Measurements from ENCODE around the gene RBM11.

DNA sequence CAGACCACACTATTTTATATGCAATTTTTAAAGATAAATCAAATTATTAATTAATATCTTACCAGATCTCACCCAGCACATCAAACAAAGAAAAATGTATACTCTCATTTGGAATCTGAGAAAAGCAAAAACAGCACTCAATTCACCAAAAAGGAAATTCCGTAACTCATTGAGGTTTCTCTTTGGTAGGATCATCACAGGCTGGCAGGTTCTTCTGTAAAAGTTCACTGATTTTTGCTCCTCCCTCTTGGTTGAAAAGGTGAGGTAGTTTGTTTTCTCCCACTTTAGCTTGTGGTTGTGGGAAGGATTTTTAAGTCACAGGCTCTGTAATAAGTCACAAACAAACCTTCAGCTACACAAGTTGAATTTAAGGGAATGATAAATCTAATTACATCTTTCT, 5.2 kb upstream of the RBM11 start, which contains the start of gene LIPI:
- TF ChIP-seq, protein P1, sequence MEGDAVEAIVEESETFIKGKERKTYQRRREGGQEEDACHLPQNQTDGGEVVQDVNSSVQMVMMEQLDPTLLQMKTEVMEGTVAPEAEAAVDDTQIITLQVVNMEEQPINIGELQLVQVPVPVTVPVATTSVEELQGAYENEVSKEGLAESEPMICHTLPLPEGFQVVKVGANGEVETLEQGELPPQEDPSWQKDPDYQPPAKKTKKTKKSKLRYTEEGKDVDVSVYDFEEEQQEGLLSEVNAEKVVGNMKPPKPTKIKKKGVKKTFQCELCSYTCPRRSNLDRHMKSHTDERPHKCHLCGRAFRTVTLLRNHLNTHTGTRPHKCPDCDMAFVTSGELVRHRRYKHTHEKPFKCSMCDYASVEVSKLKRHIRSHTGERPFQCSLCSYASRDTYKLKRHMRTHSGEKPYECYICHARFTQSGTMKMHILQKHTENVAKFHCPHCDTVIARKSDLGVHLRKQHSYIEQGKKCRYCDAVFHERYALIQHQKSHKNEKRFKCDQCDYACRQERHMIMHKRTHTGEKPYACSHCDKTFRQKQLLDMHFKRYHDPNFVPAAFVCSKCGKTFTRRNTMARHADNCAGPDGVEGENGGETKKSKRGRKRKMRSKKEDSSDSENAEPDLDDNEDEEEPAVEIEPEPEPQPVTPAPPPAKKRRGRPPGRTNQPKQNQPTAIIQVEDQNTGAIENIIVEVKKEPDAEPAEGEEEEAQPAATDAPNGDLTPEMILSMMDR (conservative IDR thresholded peaks at IDR 0.05) = no peak
- TF ChIP-seq ZFX (IDR thresholded peaks at IDR 0.05) = no peak

Data from C4-2B (cell line).